ENCODE results near the gene ASAP3. TPM values are rescaled to one million over a fixed set of nuclear protein-coding genes. Genes with fewer than 3 reads are reported as not detected.

ASAP3 gene
- total and polyA plus RNA-seq, 2 experiments from 2014 or later: 28.0 to 98.2 TPM

GRCh38 chr1:23399229-23399628 lies 84.8 kb downstream of the ASAP3 start:
- no peaks in the 10 kb centered on the region for H3K36me3 ChIP-seq (ENCODE audit: insufficient read depth)
- H4K20me1 ChIP-seq (replicated peaks; ENCODE audit: insufficient read depth): no peaks in the 10 kb centered on the region
- Mint-ChIP-seq H3K27me3 (ENCODE audit: insufficient read depth, low read depth, poor library complexity) (peaks cover 81% of the 10 kb centered on the region), H3K36me3 (ENCODE audit: low read depth) (no peaks in the 10 kb centered on the region), H3K27ac (no peak overlapping the region), H3K4me1 (peaks cover 19% of the 10 kb centered on the region), H3K9me3 (no peaks in the 10 kb centered on the region; the same call in 2 of the 3 replicates), H3K4me3 (no peak overlapping the region)
- H3F3A ChIP-seq (replicated peaks; ENCODE audit: low read depth): 0 out of 2 replicates have a peak, but pooled peaks cover 2% of the 10 kb centered on the region
- no peak overlapping the region for H3K4me3 ChIP-seq
- H2AFZ ChIP-seq: no peak overlapping the region
- H3K79me2 ChIP-seq (replicated peaks; ENCODE audit: insufficient read depth): no peaks in the 10 kb centered on the region
- TF ChIP-seq REST (IDR thresholded peaks at IDR 0.05; ENCODE audit: unreplicated experiment) (no peak), NANOG (IDR thresholded peaks at IDR 0.05; ENCODE audit: borderline replicate concordance) (no peak), ZNF114 (CRISPR knock-in tag; IDR thresholded peaks at IDR 0.05) (no peak)
- no peak overlapping the region for H3K4me2 ChIP-seq
- peaks cover 11% of the 10 kb centered on the region for H3K4me1 ChIP-seq (ENCODE audit: insufficient read depth)
- DNase-seq (ENCODE audit: low spot score): no peak
- H3K27me3 ChIP-seq (ENCODE audit: insufficient read depth): peaks cover 90% of the 10 kb centered on the region
- ATAC-seq: no peak
- H3K27ac ChIP-seq (ENCODE audit: low read depth): no peak overlapping the region
- no peaks in the 10 kb centered on the region for H3K9me2 ChIP-seq (ENCODE audit: insufficient read depth)

- Mint-ChIP-seq H3K27ac (no peak overlapping the region), H3K27me3 (ENCODE audit: insufficient read depth, low read depth, poor library complexity) (peaks cover 72% of the 10 kb centered on the region)
- peaks cover 93% of the 10 kb centered on the region for H3K27me3 ChIP-seq (ENCODE audit: insufficient read depth)
- TF ChIP-seq ETS1 (IDR thresholded peaks at IDR 0.05): no peak
- TF ChIP-seq EZH2 (IDR thresholded peaks at IDR 0.05; ENCODE audit: low read depth, unreplicated experiment): no peak
- no peak for TF ChIP-seq ZNF462 (CRISPR knock-in tag; IDR thresholded peaks at IDR 0.05)
- no peak for TF ChIP-seq STAT1 (IDR thresholded peaks at IDR 0.05; ENCODE audit: unreplicated experiment)
- no peak for TF ChIP-seq ZNF114 (CRISPR knock-in tag; IDR thresholded peaks at IDR 0.05)
- TF ChIP-seq NANOG (IDR thresholded peaks at IDR 0.05; ENCODE audit: borderline replicate concordance): no peak
- no peak for TF ChIP-seq JUNB (IDR thresholded peaks at IDR 0.05; ENCODE audit: unreplicated experiment)
- no peak for TF ChIP-seq ZNF331 (CRISPR knock-in tag; IDR thresholded peaks at IDR 0.05; ENCODE audit: low read depth)
- TF ChIP-seq CREB1 (CRISPR knock-in tag; IDR thresholded peaks at IDR 0.05; ENCODE audit: low read depth): no peak
These were observed 86.1 kb downstream of the ASAP3 start for GRCh38 chr1:23397908-23398307.

More at GRCh38 chr1:23397908-23398307, 86.1 kb downstream of the ASAP3 start:
- DNase-seq (ENCODE audit: low spot score) (no peak), ATAC-seq (no peak)
- Histone ChIP-seq H3K36me3 (ENCODE audit: insufficient read depth) (no peaks in the 10 kb centered on the region), H3K4me1 (ENCODE audit: insufficient read depth) (peaks cover 14% of the 10 kb centered on the region), H3K4me2 (no peak overlapping the region), H3K9me2 (ENCODE audit: insufficient read depth) (no peaks in the 10 kb centered on the region), H3F3A (replicated peaks; ENCODE audit: low read depth) (0 out of 2 replicates have a peak, but pooled peaks cover 7% of the 10 kb centered on the region), H4K20me1 (replicated peaks; ENCODE audit: insufficient read depth) (no peaks in the 10 kb centered on the region), H3K4me3 (no peak overlapping the region), H3K27ac (ENCODE audit: low read depth) (no peak overlapping the region), H3K79me2 (replicated peaks; ENCODE audit: insufficient read depth) (no peaks in the 10 kb centered on the region), H2AFZ (no peak overlapping the region)
- Mint-ChIP-seq H3K9me3 (peaks cover 5% of the 10 kb centered on the region; the same call in 1 of the 3 replicates), H3K4me3 (no peak overlapping the region), H3K4me1 (peaks cover 22% of the 10 kb centered on the region), H3K36me3 (ENCODE audit: low read depth) (no peaks in the 10 kb centered on the region)
